ENCODE data around the gene DIAPH3.

DNA sequence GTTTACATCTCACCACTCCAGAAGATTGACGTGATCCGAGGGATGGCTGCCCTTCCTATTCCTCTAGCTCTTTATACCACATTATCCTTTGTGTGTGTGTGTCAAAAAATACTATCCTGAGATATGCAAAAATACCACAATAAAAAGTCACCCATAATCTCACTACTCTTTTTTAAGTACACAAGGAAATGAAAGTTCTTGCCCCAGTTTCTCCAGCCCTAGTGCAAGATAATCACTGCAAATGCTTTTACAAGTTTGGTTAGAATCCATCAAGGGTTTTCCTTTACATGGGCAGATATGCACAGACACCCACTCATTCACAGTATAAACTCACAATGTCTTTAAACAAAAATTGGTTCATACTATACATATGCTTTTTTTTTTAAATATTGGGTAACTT is 89.3 kb downstream of the DIAPH3 start:
- TF ChIP-seq, protein P1, sequence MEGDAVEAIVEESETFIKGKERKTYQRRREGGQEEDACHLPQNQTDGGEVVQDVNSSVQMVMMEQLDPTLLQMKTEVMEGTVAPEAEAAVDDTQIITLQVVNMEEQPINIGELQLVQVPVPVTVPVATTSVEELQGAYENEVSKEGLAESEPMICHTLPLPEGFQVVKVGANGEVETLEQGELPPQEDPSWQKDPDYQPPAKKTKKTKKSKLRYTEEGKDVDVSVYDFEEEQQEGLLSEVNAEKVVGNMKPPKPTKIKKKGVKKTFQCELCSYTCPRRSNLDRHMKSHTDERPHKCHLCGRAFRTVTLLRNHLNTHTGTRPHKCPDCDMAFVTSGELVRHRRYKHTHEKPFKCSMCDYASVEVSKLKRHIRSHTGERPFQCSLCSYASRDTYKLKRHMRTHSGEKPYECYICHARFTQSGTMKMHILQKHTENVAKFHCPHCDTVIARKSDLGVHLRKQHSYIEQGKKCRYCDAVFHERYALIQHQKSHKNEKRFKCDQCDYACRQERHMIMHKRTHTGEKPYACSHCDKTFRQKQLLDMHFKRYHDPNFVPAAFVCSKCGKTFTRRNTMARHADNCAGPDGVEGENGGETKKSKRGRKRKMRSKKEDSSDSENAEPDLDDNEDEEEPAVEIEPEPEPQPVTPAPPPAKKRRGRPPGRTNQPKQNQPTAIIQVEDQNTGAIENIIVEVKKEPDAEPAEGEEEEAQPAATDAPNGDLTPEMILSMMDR (IDR thresholded peaks at IDR 0.05) = no peak
- no peak for TF ChIP-seq POLR2A (IDR thresholded peaks at IDR 0.05)
